Endodermal cell (in vitro differentiated cells): Measurements from ENCODE around the gene GARIN3. TPM values are rescaled to one million over a fixed set of nuclear protein-coding genes. Genes with fewer than 3 reads are reported as not detected.

Source experiments
- DNase-seq: peaks from one replicate; pipeline ENCODE4 v3.0.0-alpha.2; 2017
- H3K27ac ChIP-seq: 2 replicates; pipeline ENCODE4 v1.5.1; 2013; ENCODE audit warnings: mild to moderate bottlenecking, low read depth, low read length, moderate library complexity
- H3K27me3 ChIP-seq: 2 replicates; pipeline ENCODE4 v1.6.1; 2013; ENCODE audit warnings: mild to moderate bottlenecking, low read length, moderate library complexity; ENCODE audit not compliant: insufficient read depth, control insufficient read depth, poor library complexity, severe bottlenecking
- H3K36me3 ChIP-seq: 2 replicates; pipeline ENCODE4 v1.7.0; 2013; ENCODE audit warnings: mild to moderate bottlenecking, low read length, moderate library complexity; ENCODE audit not compliant: control insufficient read depth, insufficient read depth
- H3K4me1 ChIP-seq: one replicate; pipeline ENCODE4 v1.7.0; 2013; ENCODE audit warnings: low read length; ENCODE audit not compliant: control insufficient read depth, insufficient read depth
- H3K4me3 ChIP-seq: 2 replicates; pipeline ENCODE4 v1.5.1; 2013; ENCODE audit warnings: mild to moderate bottlenecking, low read length, moderate library complexity
- H3K9ac ChIP-seq: 2 replicates; pipeline ENCODE4 v1.6.1; 2013; ENCODE audit warnings: mild to moderate bottlenecking, low read length, moderate library complexity; ENCODE audit not compliant: poor library complexity, severe bottlenecking; ENCODE audit errors: extremely low read depth
- H3K9me3 ChIP-seq: 2 replicates; pipeline ENCODE4 v1.6.1; 2013; ENCODE audit warnings: mild to moderate bottlenecking, low read length, moderate library complexity; ENCODE audit not compliant: control insufficient read depth
- H3K27ac Mint-ChIP-seq: 2 replicates; pipeline ENCODE4 v1.8.0; 2020; ENCODE audit warnings: mixed read lengths
- H3K27me3 Mint-ChIP-seq: 2 replicates; pipeline ENCODE4 v1.8.0; 2021; ENCODE audit warnings: mild to moderate bottlenecking, mixed read lengths; ENCODE audit not compliant: insufficient read depth
- H3K36me3 Mint-ChIP-seq: 2 replicates; pipeline ENCODE4 v1.8.0; 2020; ENCODE audit warnings: low read depth, mixed read lengths
- H3K4me1 Mint-ChIP-seq: 2 replicates; pipeline ENCODE4 v1.8.0; 2020; ENCODE audit warnings: mixed read lengths
- H3K4me3 Mint-ChIP-seq: 2 replicates; pipeline ENCODE4 v1.8.0; 2020; ENCODE audit warnings: mild to moderate bottlenecking, moderate library complexity, mixed read lengths
- H3K9me3 Mint-ChIP-seq: 2 replicates; pipeline ENCODE4 v1.8.0; 2020; ENCODE audit warnings: mild to moderate bottlenecking, mixed read lengths
- WGBS, 2 experiments: methylation state at CpG; one replicate each; pipeline versions ENCODE4 v1.1.5 to v1.1.7; 2013; ENCODE audit warnings: missing lambda C conversion rate in 2 of 2, mixed read lengths in 1 of 2; ENCODE audit not compliant: insufficient coverage in 1 of 2, insufficient read length in 1 of 2; 5-methylcytosine and 5-hydroxymethylcytosine counted together
- total RNA-seq, 2 donors: library from RNA; stranded (reverse); fragmentation: NEBNext Ultra II Directional in 1 of 2; extraction: Animal tissue kit (Norgen Biotek cat#: 25700) in 1 of 2; gene quantifications; 2 replicates in 1 of 2; 3 replicates in 1 of 2; pipeline ENCODE4 v1.2.1, GENCODE V29; 2021
- TF ChIP-seq, protein P1 (sequence below): fragments of 200-600 bp; sonication (generic); conservative IDR thresholded peaks from 2 replicates; pipeline ENCODE4 v1.5.0; 2021; ENCODE audit warnings: antibody characterized with exemption, mild to moderate bottlenecking

GARIN3 gene
- total RNA-seq, 2 donors from 2014 or later = not detected

GRCh38 chr5:157130925-157131324, 35.1 kb downstream of the GARIN3 start:
- H3K4me1 Mint-ChIP-seq = peaks cover 7% of the 10 kb centered on the region
- WGBS, 2 experiments = 81% methylated on average over 5 of the region's 7 CpGs; no CpG with 5 or more reads in 1 of the 2 experiments

GRCh38 chr5:157121709-157122108, 44.4 kb downstream of the GARIN3 start:
- H3K36me3 Mint-ChIP-seq = no peaks in the 10 kb centered on the region
- no peak for DNase-seq
- TF ChIP-seq, protein P1, sequence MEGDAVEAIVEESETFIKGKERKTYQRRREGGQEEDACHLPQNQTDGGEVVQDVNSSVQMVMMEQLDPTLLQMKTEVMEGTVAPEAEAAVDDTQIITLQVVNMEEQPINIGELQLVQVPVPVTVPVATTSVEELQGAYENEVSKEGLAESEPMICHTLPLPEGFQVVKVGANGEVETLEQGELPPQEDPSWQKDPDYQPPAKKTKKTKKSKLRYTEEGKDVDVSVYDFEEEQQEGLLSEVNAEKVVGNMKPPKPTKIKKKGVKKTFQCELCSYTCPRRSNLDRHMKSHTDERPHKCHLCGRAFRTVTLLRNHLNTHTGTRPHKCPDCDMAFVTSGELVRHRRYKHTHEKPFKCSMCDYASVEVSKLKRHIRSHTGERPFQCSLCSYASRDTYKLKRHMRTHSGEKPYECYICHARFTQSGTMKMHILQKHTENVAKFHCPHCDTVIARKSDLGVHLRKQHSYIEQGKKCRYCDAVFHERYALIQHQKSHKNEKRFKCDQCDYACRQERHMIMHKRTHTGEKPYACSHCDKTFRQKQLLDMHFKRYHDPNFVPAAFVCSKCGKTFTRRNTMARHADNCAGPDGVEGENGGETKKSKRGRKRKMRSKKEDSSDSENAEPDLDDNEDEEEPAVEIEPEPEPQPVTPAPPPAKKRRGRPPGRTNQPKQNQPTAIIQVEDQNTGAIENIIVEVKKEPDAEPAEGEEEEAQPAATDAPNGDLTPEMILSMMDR = no peak
- H3K27ac ChIP-seq = no peak overlapping the region
- no peaks in the 10 kb centered on the region for H3K27me3 ChIP-seq
- H3K9me3 Mint-ChIP-seq = peaks cover 1% of the 10 kb centered on the region
- H3K4me3 Mint-ChIP-seq = no peak overlapping the region
- no peak overlapping the region for H3K27ac Mint-ChIP-seq
- no peak overlapping the region for H3K4me3 ChIP-seq
- H3K9ac ChIP-seq = no peak overlapping the region
- no peaks in the 10 kb centered on the region for H3K27me3 Mint-ChIP-seq
- no peaks in the 10 kb centered on the region for H3K4me1 ChIP-seq
- no peaks in the 10 kb centered on the region for H3K9me3 ChIP-seq
- H3K4me1 Mint-ChIP-seq = peaks cover 6% of the 10 kb centered on the region
- H3K36me3 ChIP-seq = no peaks in the 10 kb centered on the region

More at GRCh38 chr5:157130925-157131324, 35.1 kb downstream of the GARIN3 start:
- TF ChIP-seq, protein P1 = no peak
- Mint-ChIP-seq H3K9me3 (no peaks in the 10 kb centered on the region), H3K27me3 (no peaks in the 10 kb centered on the region), H3K27ac (no peak overlapping the region), H3K4me3 (no peak overlapping the region), H3K36me3 (peaks cover 2% of the 10 kb centered on the region)
- Histone ChIP-seq H3K27ac (no peak overlapping the region), H3K27me3 (no peaks in the 10 kb centered on the region), H3K9me3 (no peaks in the 10 kb centered on the region), H3K36me3 (peaks cover 7% of the 10 kb centered on the region), H3K4me3 (no peak overlapping the region), H3K9ac (no peak overlapping the region), H3K4me1 (no peaks in the 10 kb centered on the region)
- DNase-seq = no peak

GRCh38 chr5:157120102-157120501, 46.0 kb downstream of the GARIN3 start:
- Mint-ChIP-seq H3K9me3 (peaks cover 1% of the 10 kb centered on the region), H3K4me1 (peaks cover 6% of the 10 kb centered on the region), H3K27ac (no peak overlapping the region), H3K36me3 (no peaks in the 10 kb centered on the region), H3K4me3 (no peak overlapping the region), H3K27me3 (no peaks in the 10 kb centered on the region)
- H3K4me1 ChIP-seq = no peaks in the 10 kb centered on the region
- no peaks in the 10 kb centered on the region for H3K9me3 ChIP-seq
- TF ChIP-seq, protein P1 = no peak
- no peak overlapping the region for H3K27ac ChIP-seq
- WGBS, 2 experiments = 90% methylated on average over 1 of the region's 1 CpG; no CpG with 5 or more reads in 1 of the 2 experiments
- no peak overlapping the region for H3K4me3 ChIP-seq
- H3K27me3 ChIP-seq = no peaks in the 10 kb centered on the region
- peak; percentile 54 for DNase-seq
- no peaks in the 10 kb centered on the region for H3K36me3 ChIP-seq
- no peak overlapping the region for H3K9ac ChIP-seq
